Fibroblast of mammary gland (primary cell): ENCODE data around the gene CCL8.
A peak's percentile ranks its signal among the peaks of the same experiment; 100 is the strongest.

Experiments
- DNase-seq: peaks from one replicate; pipeline ENCODE4 v3.0.0-alpha.2; 2010; ENCODE audit warnings: low read depth
- H3K4me3 ChIP-seq: 2 replicates; pipeline ENCODE4 v1.5.1; 2011; ENCODE audit warnings: low read depth, mild to moderate bottlenecking, low read length, moderate library complexity; ENCODE audit not compliant: control insufficient read depth
- CTCF ChIP-seq: conservative IDR thresholded peaks from 2 replicates; pipeline ENCODE4 v1.5.1; 2011; ENCODE audit warnings: low read depth, low read length, inconsistent platforms; ENCODE audit not compliant: control insufficient read depth, insufficient read depth

Gene CCL8

GRCh38 chr17:34287875-34288274 is 31.4 kb upstream of the CCL8 start:
- H3K4me3 ChIP-seq: no peak overlapping the region
- TF ChIP-seq CTCF: no peak
- DNase-seq: no peak

GRCh38 chr17:34290586-34290985 is 28.6 kb upstream of the CCL8 start:
- no peak overlapping the region for H3K4me3 ChIP-seq
- no peak for TF ChIP-seq CTCF
- DNase-seq: no peak

GRCh38 chr17:34291721-34292348 is 27.4 kb upstream of the CCL8 start:
- no peak for DNase-seq
- no peak for TF ChIP-seq CTCF

GRCh38 chr17:34299027-34299426 is 20.2 kb upstream of the CCL8 start:
- TF ChIP-seq CTCF: no peak
- no peak overlapping the region for H3K4me3 ChIP-seq
- no peak for DNase-seq

More at GRCh38 chr17:34291721-34292348, 27.4 kb upstream of the CCL8 start:
- no peak overlapping the region for H3K4me3 ChIP-seq

- H3K4me3 ChIP-seq: no peak overlapping the region
- peak; percentile 69 for DNase-seq
- no peak for TF ChIP-seq CTCF
Observed at GRCh38 chr17:34299956-34300577, 19.2 kb upstream of the CCL8 start.

- peak; percentile 80 for DNase-seq
- no peak overlapping the region for H3K4me3 ChIP-seq
- no peak for TF ChIP-seq CTCF
Observed at GRCh38 chr17:34300652-34301370, 18.4 kb upstream of the CCL8 start.

GRCh38 chr17:34301986-34302385 is 17.2 kb upstream of the CCL8 start:
- no peak for DNase-seq
- H3K4me3 ChIP-seq: no peak overlapping the region
- no peak for TF ChIP-seq CTCF
